ENCODE data around the gene ZNF891.

ZNF891 gene

DNA sequence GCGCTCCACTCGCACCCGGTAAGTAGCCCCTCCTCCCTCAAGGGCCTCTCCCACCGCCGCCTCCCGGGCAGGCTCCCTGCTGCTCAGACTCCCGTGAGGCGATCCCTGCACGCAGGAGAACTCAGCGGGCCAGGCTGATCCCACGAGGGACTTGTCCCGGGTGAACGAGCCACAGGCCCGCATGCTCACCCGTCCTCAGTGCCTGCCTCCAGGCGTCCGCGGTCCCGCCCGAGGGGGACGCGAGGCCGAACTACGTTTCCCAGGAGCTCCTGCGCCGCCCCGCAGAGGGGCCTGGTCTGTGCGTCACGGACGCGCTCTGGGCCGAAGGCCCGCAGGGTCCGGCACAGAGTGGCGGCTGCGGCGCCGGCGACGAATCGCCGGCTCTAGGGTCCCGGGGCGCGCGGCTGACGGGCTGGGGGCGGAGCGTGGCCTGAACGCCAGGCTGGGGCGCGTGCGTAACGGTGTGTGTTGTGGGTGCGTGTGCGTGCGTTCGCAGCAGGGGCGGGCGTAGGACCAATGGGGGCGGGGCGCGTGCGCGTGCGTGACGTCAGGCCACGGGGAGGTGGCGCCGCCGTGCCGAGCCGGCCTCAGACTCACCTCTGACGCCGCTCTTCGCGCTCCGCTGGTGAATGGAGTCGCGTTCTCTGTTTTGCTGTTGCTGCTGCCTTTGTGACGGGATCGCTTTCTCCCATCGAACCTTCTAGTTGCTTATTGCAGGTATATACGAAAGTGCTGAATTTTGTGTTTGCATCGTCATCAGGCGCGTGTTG lies at the start of gene ZNF891, which contains the start of gene ZNF10:
Gene ZNF891, minus strand, starts transcription at position 237 of the 770 bp plus-strand sequence. CDS start 8,356 bp downstream, outside the sequence.
Gene ZNF10, plus strand, starts transcription at position 590 of the 770 bp plus-strand sequence. CDS start 13,866 bp downstream, outside the sequence.
- Mint-ChIP-seq H3K27ac (peak within 1 kb of the TSS; percentile 94), H3K36me3 (ENCODE audit: low read depth) (peaks cover 88% of the 10 kb centered on the region), H3K9me3 (peaks cover 56% of the 10 kb centered on the region), H3K4me1 (peaks cover 23% of the 10 kb centered on the region), H3K27me3 (no peaks in the 10 kb centered on the region), H3K4me3 (peak within 1 kb of the TSS; percentile 92)
- DNase-seq = peak; percentile 98
- ATAC-seq = peak; percentile 97

DNA sequence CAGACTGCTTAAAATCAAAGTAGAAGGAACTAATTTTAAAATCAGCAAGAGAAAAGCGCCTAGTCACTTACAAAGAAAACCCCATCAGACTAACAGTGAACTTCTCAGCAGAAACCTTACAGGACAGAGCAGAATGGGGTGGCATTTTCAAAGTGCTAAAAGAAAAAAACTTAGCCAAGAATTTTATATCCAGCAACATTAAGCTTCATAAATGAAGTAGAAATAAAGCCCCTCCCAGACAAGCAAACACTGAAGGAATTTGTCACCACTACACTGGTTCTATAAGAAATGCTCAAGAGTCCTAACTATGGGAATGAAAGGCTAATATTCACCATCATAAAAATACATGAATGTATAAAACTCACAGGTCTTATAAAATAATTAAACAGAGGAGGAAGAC lies 44.8 kb upstream of the ZNF891 start:
- Mint-ChIP-seq H3K27ac (no peak overlapping the region), H3K36me3 (ENCODE audit: low read depth) (peaks cover 19% of the 10 kb centered on the region), H3K4me3 (no peak overlapping the region), H3K27me3 (no peaks in the 10 kb centered on the region), H3K9me3 (peaks cover 57% of the 10 kb centered on the region), H3K4me1 (no peaks in the 10 kb centered on the region)
- DNase-seq (no peak), ATAC-seq (no peak)

DNA sequence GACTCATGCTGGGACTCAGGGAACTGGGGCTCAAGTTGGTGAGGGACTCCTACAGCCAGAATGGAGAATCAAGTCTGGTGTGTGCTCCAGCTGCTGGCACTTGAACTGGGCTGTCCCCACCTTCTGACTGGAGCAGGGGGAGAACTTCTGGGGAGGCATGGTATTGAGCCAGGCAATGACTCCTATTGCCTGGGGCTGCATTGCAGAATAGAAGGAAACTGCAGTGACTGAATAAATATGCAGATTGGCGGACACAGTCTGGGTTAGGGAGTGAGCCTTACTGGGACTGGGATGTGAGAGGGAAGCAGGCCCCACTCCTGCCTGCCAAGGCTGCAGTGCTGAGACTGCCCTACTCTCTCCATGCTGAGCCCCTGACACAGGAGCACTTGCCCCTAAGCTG lies 42.4 kb upstream of the ZNF891 start:
- Mint-ChIP-seq H3K27me3 (no peaks in the 10 kb centered on the region), H3K27ac (no peak overlapping the region), H3K4me1 (no peaks in the 10 kb centered on the region), H3K36me3 (ENCODE audit: low read depth) (peaks cover 22% of the 10 kb centered on the region), H3K4me3 (no peak overlapping the region), H3K9me3 (peaks cover 66% of the 10 kb centered on the region)
- DNase-seq = no peak
- ATAC-seq = no peak

DNA sequence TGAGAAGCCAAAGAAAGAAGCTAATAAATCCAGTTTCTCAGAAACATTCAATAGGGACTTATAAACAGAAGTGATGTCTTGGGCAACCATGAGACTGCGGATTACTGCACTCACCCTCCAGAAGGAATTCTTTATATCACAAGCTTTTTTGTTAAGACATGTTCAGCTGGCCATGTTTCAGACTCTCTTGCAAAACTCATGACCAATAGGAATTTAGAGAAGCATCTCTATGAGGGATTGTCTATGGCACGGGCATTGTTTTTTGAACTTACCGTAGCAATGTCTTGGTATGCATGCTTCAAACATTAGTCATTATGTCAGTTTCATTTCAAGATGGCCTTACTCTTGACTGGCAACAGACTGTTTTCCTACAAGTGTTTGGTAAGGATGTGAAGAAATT lies 35.7 kb upstream of the ZNF891 start:
- Mint-ChIP-seq H3K4me1 (no peaks in the 10 kb centered on the region), H3K27me3 (no peaks in the 10 kb centered on the region), H3K36me3 (ENCODE audit: low read depth) (peaks cover 29% of the 10 kb centered on the region), H3K9me3 (peaks cover 65% of the 10 kb centered on the region), H3K4me3 (no peak overlapping the region), H3K27ac (no peak overlapping the region)
- ATAC-seq (no peak), DNase-seq (no peak)

DNA sequence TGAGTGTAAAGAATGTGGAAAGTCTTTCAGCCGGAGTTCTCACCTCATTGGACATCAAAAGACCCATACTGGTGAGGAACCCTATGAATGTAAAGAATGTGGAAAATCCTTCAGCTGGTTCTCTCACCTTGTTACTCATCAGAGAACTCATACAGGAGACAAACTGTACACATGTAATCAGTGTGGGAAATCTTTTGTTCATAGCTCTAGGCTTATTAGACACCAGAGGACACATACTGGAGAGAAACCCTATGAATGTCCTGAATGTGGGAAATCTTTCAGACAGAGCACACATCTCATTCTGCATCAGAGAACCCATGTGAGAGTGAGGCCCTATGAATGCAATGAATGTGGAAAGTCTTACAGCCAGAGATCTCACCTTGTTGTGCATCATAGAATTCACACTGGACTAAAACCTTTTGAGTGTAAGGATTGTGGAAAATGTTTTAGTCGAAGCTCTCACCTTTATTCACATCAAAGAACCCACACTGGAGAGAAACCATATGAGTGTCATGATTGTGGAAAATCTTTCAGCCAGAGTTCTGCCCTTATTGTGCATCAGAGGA lies 26.1 kb upstream of the ZNF891 start:
- Mint-ChIP-seq H3K27me3 (no peaks in the 10 kb centered on the region), H3K4me3 (no peak overlapping the region), H3K36me3 (ENCODE audit: low read depth) (peaks cover 88% of the 10 kb centered on the region), H3K27ac (no peak overlapping the region), H3K9me3 (peaks cover 87% of the 10 kb centered on the region), H3K4me1 (no peaks in the 10 kb centered on the region)
- ATAC-seq (no peak), DNase-seq (no peak)

DNA sequence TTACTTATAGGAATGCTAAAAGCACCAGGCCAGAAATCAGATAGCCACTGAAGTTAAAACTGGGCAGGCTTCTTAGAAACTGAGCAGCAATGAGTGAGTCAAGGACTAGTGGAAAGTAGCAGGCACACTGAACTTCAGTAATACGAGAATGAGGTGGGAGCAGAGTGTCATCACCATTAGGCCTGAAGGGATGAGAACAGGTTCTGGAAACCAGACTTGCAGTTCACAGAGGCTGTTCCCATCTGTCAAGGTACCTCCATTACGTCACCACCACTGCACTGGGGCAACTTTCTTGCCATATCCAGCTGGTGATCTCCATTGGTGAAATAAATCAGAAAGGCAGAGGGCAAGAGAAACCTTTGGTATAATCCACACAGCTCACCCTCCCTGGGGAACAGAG lies 15.9 kb upstream of the ZNF891 start:
- Mint-ChIP-seq H3K27ac (no peak overlapping the region), H3K36me3 (ENCODE audit: low read depth) (peaks cover 89% of the 10 kb centered on the region)
- no peak for DNase-seq

DNA sequence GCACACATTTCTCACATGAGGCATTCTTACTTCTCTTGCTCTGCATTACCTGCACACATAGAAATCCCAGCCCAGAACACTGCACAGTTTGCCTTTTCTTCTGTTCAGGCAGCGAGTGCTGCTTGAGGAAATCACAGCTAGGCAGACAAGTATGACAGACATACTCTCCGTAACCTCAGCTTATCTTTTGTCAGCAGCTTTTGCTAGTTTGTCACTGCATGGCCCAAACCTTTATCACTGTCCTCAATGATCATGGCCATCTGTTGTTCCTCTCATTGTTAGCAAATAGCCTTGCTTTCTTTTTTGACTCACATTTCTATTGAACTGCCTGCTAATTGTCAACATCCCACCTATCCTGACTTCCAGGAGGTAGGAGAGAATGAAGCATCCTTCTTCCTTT lies 5.7 kb upstream of the ZNF891 start:
- Mint-ChIP-seq H3K4me3 (no peak overlapping the region), H3K36me3 (ENCODE audit: low read depth) (peaks cover 96% of the 10 kb centered on the region), H3K27me3 (no peaks in the 10 kb centered on the region), H3K9me3 (peaks cover 77% of the 10 kb centered on the region), H3K4me1 (peaks cover 9% of the 10 kb centered on the region), H3K27ac (no peak overlapping the region)
- DNase-seq (no peak), ATAC-seq (no peak)

More for the DNA sequence above, 15.9 kb upstream of the ZNF891 start:
- H3K4me3 Mint-ChIP-seq = no peak overlapping the region
- peaks cover 67% of the 10 kb centered on the region for H3K9me3 Mint-ChIP-seq
- H3K27me3 Mint-ChIP-seq = no peaks in the 10 kb centered on the region
- no peak for ATAC-seq
- no peaks in the 10 kb centered on the region for H3K4me1 Mint-ChIP-seq

DNA sequence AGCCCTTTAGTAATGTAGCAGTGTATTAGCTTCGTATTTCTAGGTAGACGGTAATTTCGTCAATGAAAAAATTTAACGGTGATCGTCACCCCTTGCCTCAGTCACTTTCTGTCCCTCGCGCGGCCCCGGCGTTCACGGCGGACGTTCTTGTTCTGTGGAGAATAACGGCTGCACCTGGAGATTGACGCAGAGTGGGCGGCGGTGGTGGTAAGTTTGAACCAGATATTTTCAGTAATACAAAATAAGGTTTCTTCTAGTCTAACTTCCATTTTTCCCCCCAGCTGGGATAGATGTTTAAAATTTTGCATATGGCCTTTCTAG lies 694 bp upstream of the ZNF891 start:
- no peaks in the 10 kb centered on the region for H3K27me3 Mint-ChIP-seq
- peak; percentile 46 for DNase-seq
- H3K4me3 Mint-ChIP-seq = peak overlapping the region; percentile 92
- H3K27ac Mint-ChIP-seq = peak overlapping the region; percentile 94
- no peak for ATAC-seq
- peaks cover 56% of the 10 kb centered on the region for H3K9me3 Mint-ChIP-seq
- H3K36me3 Mint-ChIP-seq (ENCODE audit: low read depth) = peaks cover 88% of the 10 kb centered on the region
- peaks cover 23% of the 10 kb centered on the region for H3K4me1 Mint-ChIP-seq

DNA sequence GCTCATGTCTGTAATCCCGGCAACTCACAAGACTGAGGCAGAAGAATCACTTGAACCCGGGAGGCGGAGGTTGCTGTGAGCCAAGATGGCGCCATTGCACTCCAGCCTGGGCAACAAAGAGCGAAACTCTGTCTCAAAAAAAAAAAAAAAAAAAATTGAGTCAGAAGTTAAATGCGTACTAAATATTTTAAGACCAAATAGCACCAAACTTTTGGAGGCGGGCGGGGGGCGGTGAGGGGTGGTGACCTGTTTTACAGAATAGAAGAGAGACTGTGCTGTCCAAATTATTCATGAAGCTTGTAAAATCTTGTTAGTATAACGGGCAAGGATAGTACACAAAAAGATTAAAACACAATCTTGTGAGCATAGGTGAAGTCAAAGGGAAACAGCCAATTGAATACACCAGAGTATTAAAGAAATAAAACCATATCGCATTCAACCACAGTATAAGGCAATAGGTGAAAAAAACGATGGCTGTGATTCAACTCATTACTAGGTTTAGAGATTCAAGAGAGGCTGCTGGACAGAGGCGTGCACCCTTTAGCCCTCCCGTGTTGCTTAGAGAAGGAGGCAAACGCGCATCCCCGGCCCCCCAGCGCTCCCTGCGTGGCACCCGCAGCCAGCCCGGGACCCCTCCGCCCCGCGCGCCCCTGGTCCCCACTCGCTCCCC lies 571 bp downstream of the ZNF891 start:
- DNase-seq = peak; percentile 7
- peaks cover 58% of the 10 kb centered on the region for H3K9me3 Mint-ChIP-seq
- no peak for ATAC-seq
- H3K27me3 Mint-ChIP-seq = no peaks in the 10 kb centered on the region
- H3K4me1 Mint-ChIP-seq = peaks cover 23% of the 10 kb centered on the region
- H3K27ac Mint-ChIP-seq = peak overlapping the region; percentile 94
- H3K4me3 Mint-ChIP-seq = peak overlapping the region; percentile 92
- H3K36me3 Mint-ChIP-seq (ENCODE audit: low read depth) = peaks cover 88% of the 10 kb centered on the region

DNA sequence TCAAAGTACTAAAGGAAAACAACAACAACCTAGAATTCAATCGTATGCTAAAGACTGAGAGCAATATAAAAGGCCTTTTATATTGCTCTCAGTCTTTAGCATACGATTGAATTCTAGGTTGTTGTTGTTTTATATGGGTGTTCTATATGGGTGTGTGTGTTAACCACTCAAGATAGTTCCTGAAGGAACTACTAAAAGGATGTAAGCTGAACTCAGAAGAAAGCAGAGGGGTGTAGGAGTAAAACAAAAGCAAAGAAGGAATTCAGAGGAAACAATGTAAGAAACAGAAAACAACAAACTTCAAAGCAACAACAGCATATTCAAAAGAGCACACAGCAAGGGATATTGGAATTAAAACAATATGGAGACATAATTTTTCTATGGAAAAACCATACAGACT lies 5.4 kb downstream of the ZNF891 start:
- Mint-ChIP-seq H3K4me3 (no peak overlapping the region), H3K36me3 (ENCODE audit: low read depth) (peaks cover 90% of the 10 kb centered on the region), H3K9me3 (peaks cover 64% of the 10 kb centered on the region), H3K27ac (no peak overlapping the region), H3K27me3 (no peaks in the 10 kb centered on the region), H3K4me1 (peaks cover 10% of the 10 kb centered on the region)
- DNase-seq = no peak
- ATAC-seq = no peak

DNA sequence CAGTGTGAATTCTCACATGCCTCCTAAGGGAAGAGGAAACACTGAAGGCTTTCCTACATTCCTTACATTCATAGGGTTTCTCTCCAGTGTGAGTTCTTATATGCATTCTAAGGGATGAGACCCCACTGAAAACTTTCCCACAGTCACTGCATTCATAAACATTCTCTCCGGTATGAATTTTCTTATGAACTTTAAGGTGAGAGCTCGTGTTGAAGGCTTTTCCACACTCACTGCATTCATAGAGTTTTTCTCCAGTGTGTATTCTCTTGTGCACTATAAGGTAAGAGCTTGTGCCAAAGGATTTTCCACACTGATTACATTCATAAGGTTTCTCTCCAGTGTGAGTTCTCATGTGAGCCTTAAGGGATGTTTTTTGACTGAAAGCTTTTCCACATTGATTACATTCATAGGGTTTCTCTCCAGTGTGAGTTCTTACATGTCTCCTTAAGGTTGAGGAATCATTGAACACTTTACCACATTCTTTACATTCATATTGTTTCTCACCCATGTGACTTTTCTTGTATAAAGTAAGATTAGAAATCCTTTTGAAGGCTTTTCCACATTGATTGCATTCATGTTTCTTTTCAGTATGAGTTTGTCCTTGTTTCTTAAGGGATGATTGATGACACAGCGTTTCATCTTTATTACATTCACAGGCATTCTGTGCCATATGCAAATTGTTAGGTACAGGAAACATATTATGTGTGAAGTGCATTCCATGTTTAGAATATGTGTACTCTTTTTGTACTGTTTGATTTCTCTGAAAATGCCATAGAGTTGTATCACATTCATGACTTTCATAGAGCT lies 9.5 kb downstream of the ZNF891 start:
- H3K27ac Mint-ChIP-seq = no peak overlapping the region
- no peak overlapping the region for H3K4me3 Mint-ChIP-seq
- ATAC-seq (no peak), DNase-seq (no peak)
- no peaks in the 10 kb centered on the region for H3K27me3 Mint-ChIP-seq
- H3K4me1 Mint-ChIP-seq = no peaks in the 10 kb centered on the region
- peaks cover 92% of the 10 kb centered on the region for H3K36me3 Mint-ChIP-seq (ENCODE audit: low read depth)
- H3K9me3 Mint-ChIP-seq = peaks cover 77% of the 10 kb centered on the region

DNA sequence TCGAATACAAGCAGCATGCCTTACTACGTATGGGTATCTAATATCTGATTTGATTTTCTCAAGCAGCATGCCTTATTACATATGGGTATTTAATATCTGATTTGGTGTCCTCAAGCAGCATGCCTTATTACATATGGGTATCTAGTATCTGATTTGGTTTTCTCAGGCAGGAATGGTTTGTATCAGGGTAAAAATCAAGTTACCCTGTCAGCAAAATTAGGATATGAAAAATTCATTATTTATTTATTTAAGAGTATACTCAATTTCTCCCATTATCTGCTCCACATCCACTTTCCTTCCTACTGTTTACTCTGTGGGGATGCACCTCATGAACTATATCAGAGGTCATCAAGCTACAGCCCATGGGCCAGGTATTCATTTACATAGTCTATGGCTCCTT lies 21.9 kb downstream of the ZNF891 start:
- Mint-ChIP-seq H3K36me3 (ENCODE audit: low read depth) (peaks cover 89% of the 10 kb centered on the region), H3K4me3 (no peak overlapping the region), H3K27me3 (no peaks in the 10 kb centered on the region), H3K4me1 (peaks cover 2% of the 10 kb centered on the region), H3K27ac (no peak overlapping the region), H3K9me3 (peaks cover 68% of the 10 kb centered on the region)
- no peak for ATAC-seq
- no peak for DNase-seq

DNA sequence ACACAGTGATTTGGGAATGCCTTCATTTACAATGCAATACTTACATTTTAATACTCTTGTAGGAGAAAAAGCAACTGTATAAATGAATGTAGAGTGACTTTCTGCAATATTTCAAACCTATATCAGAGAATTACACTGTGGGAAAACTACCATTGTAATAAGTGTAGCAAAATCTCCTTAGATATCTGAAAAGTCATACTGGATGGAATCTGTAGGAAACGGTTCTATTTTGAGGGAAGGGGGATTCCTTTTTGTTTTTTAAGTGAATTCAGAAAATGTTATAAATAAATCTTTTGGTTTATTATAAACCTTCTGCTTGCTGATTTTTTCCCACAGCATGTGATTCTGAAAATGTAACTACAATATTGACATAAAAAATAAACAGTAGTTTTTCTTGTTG lies 23.0 kb downstream of the ZNF891 start:
- H3K27ac Mint-ChIP-seq = no peak overlapping the region
- H3K4me3 Mint-ChIP-seq = no peak overlapping the region
- H3K9me3 Mint-ChIP-seq = peaks cover 70% of the 10 kb centered on the region
- H3K4me1 Mint-ChIP-seq = peaks cover 2% of the 10 kb centered on the region
- no peak for DNase-seq
- no peaks in the 10 kb centered on the region for H3K27me3 Mint-ChIP-seq
- H3K36me3 Mint-ChIP-seq (ENCODE audit: low read depth) = peaks cover 92% of the 10 kb centered on the region
- ATAC-seq = no peak

DNA sequence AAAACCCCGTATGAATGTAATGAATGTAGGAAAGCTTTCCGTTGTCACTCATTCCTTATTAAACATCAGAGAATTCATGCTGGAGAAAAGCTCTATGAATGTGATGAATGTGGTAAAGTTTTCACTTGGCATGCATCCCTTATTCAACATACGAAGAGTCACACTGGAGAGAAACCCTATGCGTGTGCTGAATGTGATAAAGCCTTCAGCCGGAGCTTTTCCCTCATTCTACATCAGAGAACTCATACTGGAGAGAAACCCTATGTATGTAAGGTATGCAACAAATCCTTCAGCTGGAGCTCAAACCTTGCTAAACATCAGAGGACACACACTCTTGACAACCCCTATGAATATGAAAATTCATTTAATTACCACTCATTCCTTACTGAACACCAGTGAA lies 23.8 kb downstream of the ZNF891 start:
- ATAC-seq (no peak), DNase-seq (no peak)
- H3K4me3 Mint-ChIP-seq = no peak overlapping the region
- peaks cover 2% of the 10 kb centered on the region for H3K4me1 Mint-ChIP-seq
- H3K27me3 Mint-ChIP-seq = no peaks in the 10 kb centered on the region
- H3K27ac Mint-ChIP-seq = no peak overlapping the region
- peaks cover 72% of the 10 kb centered on the region for H3K9me3 Mint-ChIP-seq
- H3K36me3 Mint-ChIP-seq (ENCODE audit: low read depth) = peaks cover 97% of the 10 kb centered on the region
